ELF-1 (cell line): ENCODE data around the gene NEURL3.
"Not testable (repeated sequence)": the region's sequence is repeated elsewhere in the genome, so short reads cannot be mapped to it uniquely, and the experiment has no call there.

Experiments
- DNase-seq: peaks from one replicate; pipeline ENCODE4 v3.0.0-alpha.2; 2016; ENCODE audit warnings: low read depth, low spot score

The NEURL3 gene, protein sequence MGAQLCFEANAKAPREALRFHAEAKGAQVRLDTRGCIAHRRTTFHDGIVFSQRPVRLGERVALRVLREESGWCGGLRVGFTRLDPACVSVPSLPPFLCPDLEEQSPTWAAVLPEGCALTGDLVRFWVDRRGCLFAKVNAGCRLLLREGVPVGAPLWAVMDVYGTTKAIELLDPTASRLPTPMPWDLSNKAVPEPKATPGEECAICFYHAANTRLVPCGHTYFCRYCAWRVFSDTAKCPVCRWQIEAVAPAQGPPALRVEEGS

DNA sequence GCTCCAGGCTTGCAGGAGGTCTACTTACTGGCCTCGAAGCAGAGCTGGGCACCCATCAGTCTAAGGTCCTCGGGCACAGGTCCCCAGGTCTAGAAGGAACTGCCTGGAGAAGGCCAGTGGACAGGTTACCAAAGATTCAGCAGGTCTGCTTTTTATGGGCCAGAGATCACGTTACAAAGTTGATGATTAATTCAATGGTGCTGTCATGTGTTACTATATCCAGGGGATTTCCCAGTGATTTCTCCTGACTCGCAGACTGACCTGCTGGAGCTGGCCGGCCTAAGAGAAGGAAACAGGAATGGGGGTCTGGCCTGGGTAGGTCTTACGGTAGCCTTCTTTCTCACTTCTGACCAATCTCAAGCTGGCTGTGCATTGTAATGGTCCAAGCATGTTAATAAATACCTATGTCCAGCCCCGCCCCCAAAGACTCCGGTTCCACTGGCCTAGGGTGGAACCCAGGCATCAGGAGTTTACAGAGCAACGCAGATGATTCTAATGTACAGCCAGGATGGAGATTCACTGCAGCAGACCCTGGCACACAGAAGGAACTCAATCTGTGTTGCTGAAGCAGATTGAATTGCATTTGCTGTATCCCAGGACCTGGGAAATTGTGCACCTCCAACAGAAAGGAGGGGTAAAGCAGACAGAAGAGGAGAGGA, at the start of gene NEURL3:
Gene NEURL3 (minus strand): TSS at position 127 of the 659 bp plus-strand sequence. CDS start 71 bp downstream, at position 56.
- DNase-seq, result no peak

DNA sequence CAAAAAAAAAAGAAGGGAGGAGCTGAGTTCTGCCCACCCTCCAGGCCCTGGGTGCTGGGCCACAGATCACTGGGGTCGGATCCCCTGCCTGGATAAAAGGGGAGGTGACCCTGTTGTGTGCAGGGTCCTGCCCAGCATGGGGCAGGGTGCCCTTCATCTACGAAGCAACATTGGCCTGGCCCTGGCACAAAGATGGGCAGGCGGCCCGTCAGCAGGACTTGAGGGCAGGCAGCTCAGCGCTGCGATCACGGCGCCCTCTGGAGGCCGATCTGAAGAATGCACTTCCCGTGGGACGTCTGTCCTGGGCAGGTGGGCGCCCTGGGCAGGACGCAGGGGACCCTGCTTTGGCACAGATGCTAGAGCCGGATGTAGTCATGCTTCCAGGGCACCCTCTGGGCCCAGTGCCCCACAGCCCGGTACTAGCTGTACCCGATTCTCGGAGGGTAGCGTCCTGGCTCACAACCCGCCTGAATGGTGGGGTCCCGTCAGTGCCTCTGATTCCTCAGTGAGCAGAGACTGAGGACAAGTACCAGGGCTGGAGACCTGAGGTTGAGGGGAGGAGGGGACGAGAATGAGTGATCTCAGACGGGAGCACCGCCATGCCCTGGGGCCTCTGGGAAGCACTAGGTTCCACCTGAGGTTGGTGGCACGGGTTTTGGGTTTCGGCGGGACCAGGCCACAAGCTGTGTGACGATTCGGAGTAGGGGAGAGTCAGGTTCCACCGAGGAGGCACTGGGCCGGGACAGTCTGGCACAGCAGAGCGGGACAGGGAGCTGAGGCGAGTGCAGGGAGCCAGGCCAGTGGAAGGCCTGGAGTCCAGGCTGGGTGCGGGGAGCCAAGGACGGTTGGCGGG, 49.4 kb upstream of the NEURL3 start:
- peak; percentile 86 for DNase-seq

DNA sequence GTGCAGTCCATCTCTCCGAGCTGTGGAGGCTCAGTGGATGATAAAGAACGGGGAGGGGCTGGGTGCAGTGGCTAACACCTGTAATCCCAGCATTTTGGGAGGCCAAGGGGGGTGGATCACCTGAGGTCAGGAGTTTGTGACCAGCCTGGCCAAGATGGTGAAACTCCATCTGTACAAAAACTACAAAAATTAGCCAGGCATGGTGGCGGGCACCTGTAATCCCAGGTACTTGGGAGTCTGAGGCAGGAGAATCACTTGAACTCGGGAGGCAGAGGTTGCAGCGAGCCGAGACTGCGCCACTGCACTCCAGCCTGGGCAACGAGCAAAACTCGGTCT, 48.8 kb upstream of the NEURL3 start:
- not testable (repeated sequence) for DNase-seq

DNA sequence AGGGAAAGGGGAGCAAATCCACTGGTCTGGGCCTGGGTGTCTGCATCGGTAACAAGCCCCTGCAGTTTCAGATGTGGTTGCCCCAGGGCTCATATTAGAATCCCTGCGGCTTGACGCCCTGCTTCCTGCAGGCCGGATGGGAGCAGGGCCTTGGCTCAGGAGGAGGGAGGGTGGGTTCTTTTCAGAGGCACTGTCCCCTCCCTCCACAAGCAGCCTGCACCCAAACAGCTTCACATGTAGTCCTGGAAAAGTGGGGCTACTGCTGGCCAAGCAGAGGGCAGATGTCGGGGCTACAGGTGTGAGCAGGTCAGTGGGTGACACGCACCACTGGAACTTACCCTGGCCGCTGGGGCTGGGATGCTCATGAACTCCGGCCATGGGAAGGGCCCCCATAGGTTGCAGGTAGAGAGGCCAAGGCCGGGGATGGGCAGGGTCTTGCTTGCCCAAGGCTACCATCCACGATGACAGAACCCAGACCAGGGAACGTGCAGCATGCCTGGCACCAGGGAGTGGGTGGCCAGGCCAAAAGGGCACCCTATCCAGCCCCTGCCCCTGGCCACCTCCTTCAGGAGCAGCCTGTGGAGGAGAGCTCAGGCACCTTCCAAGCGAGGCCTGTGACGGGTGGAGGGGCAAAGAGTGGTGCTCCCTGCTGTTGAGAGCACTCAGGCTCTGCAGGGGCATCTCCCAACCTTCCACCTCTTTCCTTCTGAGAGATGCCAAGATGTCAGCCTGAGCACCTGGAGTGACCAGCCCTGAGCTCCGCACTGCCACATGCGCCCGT, 48.2 kb upstream of the NEURL3 start:
- no peak for DNase-seq

DNA sequence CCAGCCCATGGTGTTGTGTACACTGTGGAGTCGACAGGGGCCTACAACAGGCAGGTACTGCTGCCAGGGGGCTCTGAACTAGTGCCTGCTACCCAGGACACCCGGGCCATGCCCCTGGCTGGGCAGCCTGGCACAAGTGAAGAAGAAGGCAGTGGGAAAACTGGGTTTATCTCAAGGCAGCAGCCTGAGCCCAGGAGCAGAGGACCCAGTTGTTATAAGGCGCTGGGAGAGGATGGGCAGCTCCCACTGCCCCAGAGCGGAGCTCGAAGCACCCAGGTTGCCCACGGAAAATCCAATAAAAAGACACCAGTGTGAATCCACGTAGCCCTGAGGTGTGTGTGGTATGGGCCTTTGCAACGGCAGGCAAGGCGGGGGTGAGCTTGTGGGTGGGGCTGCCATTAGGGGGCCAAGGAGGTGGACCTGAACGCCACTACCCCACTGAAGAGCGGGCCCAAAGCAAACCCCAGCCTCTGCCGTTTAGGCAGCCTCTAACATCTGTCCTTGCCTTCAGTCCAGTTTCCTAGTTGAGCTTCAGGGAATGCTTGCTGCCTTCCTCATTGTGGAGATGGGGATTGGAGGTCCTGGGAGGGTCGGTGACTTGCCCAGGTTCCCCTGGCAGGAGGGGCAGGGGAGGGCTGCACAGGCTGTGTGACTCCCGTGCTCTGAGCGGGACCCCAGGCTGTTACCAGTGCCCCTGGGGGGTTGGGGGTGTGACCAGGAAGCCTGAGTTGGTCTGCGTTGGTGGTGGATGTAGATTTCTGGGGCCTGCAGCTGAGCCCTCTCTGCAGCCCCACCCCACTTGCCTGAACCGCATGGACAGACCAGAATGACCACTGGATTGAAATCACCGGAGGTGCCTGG, 47.4 kb upstream of the NEURL3 start:
- no peak for DNase-seq

DNA sequence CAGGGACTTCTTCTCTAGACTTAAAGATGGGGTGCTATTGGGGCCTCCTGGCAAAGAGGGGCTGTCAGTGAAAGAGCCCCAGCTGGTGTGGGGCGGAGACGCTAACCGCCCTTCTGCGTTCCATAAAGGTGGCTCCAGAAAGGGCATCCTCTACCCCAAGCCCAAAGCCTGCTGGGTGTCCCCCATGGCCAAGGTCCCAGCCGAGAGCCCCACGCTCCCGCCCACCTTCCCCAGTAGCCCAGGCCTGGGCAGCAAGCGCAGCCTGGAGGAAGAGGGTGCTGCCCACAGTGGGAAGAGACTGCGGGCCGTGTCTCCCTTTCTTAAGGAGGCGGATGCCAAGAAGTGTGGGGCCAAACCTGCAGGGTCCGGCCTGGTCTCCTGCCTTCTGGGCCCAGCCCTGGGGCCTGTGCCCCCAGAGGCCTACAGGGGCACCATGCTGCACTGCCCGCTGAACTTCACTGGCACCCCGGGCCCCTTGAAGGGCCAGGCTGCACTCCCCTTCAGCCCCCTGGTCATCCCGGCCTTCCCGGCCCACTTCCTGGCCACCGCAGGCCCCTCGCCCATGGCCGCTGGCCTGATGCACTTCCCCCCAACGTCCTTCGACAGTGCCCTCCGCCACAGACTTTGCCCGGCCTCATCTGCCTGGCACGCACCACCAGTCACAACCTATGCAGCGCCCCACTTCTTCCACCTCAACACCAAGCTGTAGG, 46.6 kb upstream of the NEURL3 start:
- DNase-seq, result no peak

DNA sequence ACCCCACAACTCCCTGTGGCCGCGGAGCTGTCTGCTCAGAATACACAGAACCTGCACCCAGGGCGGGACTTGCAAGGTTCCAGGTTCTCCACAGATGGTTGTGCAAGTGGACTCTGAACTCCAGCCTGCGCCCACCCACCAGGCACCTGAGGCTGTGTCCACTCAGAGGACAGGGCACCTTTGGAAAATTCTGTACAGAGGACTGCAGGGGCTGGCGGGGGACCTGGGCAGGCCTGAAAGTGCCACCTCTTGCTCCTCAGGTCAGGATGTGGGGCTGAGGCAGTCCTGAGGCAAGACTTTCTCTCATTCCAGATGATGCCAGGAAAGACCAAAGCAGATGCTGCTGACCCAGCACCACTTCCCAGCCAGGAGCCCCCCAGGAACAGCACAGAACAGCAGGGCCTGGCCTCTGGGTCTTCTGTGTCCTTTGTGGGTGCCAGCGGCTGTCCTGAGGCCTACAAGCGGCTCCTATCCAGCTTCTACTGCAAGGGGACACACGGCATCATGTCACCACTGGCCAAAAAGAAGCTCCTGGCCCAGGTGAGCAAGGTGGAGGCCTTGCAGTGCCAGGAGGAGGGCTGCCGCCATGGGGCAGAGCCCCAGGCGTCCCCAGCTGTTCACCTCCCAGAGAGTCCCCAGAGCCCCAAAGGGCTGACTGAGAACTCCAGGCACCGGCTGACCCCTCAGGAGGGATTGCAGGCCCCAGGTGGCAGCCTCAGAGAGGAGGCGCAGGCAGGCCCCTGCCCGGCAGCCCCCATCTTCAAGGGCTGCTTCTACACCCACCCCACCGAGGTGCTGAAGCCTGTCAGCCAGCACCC, 45.8 kb upstream of the NEURL3 start:
- no peak for DNase-seq

DNA sequence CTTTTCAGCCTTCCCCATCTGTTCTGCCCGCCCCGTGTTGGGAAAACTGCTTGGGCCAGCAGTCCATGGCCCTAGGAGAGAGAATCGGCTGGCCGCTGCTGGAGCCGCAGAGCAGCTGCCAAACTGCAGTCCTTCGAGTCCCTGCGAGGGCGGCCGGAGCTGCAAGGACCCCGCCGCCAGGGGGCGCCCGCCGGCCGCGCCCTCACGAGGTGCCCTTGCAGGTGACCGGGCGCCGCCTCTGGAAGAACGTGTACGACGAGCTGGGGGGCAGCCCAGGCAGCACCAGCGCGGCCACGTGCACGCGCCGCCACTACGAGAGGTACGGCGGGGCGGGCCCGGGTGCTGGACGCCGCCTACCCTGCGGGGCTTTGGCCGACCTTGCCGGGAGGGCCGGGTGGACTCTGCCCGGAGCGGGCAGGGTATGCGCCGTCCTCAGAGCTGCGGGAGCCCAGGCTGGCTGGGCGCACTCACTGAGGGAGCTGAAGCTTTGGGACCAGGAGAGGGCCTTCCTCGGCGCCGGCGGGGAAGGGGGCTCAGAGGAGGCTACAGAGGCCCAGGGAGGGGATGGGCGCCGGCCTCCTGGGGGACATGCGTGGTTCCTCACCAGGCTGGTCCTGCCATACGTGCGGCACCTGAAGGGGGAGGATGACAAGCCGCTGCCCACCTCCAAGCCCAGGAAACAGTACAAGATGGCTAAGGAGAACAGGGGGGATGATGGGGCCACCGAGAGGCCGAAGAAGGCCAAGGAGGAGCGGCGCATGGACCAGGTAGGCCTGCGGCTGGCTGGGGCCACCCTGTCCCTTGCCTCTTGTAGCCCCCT, 45.0 kb upstream of the NEURL3 start:
- peak; percentile 94 for DNase-seq

DNA sequence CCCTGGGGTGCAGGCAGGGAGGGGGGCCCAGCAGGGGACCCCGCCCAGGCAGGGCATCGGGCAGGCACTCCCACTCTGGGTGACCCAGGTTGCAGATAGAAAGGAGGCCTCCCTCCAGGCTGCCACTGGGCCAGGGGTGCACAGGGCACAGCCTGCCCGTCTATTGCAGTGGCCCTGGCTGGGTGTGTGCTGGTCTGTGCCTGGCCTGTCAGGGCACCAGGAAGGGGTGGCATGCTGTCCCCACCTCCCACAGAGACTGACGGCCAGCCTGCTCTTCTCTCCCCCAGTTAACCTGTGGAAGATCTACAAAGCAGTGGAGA, 44.3 kb upstream of the NEURL3 start:
- no peak for DNase-seq

DNA sequence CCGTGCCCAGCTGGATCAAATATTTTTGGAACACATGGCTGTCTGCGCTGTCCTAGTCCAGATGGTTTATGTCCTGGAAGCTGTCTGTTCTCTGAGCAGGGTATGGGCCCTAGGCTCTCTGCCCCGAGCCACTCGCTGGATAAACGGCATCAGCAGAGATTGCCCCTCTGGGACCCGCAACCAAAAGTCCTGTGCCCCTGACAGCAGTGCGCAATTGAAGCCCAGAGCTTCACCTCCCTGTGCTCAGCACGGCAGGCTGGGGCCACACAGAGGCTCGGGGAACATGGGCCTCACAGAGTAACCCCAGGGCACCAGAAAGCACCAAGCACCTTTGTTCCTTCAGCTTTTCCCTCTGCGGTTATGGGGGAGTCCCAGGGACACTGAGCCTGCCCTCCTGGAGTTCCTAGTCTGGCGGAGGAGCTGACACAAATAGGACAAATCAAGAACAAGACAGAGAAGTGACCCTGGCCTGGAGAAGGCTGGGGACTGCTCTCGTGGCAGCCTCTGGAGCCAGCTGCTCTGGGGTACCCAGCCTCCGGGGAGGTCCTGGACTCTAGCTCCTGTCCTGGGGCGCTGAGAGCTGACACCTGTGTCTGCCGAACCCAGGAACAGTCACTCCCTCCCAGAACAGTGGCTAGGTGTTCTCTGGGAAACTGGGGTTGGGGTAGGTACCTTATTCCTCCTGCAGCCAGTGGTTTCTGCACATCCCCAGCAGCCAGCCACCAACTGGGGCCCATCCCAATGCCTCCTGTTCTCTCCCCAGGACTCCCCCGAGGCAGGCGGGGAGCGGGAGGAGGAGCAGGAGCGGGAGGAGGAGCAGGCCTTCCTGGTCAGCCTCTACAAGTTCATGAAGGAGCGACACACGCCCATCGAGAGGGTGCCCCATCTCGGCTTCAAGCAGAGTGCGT, 43.7 kb upstream of the NEURL3 start:
- DNase-seq, result no peak

DNA sequence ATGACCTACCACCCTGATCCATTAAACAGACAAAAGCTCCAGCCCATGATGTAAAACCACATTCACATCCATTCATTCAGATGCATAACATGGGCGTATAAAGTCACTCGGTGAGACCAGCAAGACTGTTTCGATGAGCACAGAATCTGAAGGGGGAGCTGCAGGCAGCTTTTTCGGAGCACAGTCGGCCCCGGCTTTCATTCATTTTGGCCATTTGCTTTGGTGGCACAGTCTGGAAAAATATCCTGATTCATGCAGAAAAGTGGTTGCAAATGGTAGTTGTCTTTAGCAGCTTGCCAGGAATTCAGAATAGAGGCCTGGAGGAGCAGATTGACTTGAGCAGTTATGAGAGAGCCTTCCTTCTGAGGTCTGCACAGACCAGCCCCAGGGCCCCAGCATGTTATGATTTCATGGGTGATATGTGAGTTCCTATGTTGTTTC, 42.6 kb upstream of the NEURL3 start:
- no peak for DNase-seq

DNA sequence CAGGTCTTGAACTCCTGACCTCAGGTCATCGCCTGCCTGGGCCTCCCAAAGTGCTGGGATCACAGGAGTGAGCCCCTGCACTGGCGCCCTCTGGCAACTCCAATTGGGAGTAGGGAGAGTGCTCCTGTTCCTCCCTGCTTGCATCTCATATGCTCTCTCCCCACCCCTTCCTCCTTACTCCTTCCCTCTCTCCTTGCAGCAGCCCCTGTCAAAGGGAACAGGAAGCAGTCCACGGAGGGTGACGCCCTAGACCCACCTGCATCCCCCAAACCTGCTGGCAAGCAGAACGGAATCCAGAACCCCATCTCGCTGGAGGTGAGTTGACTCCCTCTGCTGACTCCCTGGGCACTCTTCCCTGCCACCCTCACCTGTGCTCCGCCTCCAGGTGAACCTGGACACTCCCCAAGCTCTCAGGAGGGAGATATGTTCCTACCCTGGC, 42.1 kb upstream of the NEURL3 start:
- no peak for DNase-seq

DNA sequence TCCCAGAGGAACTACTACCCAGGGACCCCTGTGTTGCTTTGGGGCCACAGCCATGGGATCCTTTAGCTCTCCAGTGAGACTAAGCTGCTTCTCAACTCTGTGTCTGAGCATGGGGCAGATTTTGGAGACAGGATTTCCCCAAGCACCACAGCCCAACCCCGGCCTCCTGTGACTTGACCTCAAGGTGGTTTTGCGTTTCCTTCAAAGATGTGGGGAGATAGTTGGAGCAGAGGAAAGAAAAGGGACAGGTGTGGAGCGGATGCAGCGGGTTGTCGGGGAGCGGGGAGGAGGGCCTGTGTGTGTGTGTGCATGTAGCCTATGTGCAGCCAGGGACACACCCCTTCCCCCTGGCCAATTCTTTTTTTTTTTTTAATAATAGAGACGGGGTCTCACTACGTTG, 41.6 kb upstream of the NEURL3 start:
- DNase-seq, result no peak

DNA sequence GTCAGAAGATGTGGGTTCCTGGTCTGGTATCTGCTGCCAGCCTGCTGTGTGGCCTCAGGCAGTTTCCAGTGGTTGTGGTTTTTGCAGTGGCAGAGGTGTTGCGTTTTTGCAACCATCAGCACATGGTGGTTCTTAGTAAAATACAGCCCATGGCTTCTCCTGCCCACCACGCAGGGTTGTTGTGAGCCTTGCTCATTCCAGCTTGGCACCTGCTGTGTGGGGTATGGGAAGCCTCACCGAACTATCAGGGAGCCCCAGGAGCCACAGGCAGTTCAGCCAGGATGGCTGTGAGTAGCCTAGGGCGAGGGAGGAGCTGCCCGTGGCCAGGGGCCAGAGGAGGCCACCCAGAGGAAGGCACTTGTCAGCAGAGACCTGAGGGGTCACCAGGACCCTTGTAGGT, 41.2 kb upstream of the NEURL3 start:
- no peak for DNase-seq

DNA sequence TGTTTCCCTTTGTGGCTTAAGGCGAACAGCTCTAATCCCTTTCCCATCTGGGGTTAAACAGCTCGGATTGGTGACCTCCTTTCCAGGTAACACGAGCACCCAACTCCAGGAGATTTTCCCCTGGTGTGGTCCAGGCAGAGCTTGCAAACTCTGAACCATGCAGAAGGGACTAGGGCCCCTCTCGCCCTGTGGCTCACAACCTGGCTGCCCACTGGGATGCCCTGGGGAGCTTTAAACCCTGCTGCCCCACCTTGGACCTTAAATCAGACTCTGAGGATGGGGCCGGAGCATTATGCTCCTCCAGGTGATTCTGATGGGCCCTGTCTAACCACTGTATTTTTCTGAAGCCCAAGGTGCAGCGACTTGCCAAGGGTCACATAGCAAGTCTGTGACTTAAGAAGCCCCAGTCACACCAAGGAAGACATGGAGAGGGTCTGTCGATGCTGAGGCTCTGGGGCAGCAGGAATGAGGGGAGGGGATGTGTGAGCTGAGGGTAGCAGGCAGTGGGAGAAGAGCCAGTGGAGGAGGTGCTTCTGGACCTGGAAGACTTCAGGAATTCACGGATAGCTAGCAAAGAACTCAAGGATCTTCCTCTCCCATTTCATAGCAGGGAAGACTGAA, 37.3 kb upstream of the NEURL3 start:
- no peak for DNase-seq

DNA sequence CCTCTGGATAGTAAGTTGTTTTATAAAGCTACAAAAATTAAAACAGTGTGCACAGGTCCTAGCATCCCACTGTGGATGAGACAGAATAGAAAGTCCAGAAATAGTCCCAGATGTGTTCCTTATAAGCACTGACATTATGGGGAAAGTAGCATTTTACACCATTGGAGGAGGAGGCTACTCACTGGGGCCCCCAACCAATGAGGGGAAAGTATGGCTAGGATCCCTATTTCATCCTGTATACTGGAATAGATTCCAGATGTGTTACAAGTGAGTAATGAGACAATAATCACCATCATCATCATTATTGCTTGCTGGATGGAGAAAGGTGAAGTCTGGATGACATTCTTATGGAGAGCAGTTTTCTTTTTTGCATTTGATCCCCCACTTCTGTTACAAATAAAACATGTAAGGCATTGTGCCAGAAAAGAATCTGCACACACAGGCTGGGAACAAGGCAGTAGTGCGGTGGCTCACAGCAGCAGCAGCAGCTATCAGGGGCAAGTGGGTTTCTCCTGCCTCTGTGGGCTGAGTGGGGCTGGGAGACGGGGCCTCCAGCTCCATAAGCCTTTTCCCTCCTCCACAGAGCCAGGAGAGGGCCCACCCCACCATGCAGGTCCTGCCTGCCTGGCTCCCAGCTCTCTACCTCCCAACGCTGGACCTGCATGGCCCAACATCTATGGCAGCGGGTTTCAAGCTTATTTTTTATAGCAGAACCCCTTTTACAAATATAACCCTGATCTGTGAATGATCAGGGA, 36.4 kb upstream of the NEURL3 start:
- DNase-seq, result no peak
